GM19025 (cell line): ENCODE data around the gene WNT4.
"Not testable (repeated sequence)": the region's sequence is repeated elsewhere in the genome, so short reads cannot be mapped to it uniquely, and the experiment has no call there.

Experiments
- ATAC-seq: cut with Tn5 transposase; IDR thresholded peaks from one replicate; pipeline ENCODE4 v1.9.1; 2021; ENCODE audit warnings: mild to moderate bottlenecking, low read depth, moderate library complexity; ENCODE audit not compliant: unreplicated experiment

Gene WNT4

DNA sequence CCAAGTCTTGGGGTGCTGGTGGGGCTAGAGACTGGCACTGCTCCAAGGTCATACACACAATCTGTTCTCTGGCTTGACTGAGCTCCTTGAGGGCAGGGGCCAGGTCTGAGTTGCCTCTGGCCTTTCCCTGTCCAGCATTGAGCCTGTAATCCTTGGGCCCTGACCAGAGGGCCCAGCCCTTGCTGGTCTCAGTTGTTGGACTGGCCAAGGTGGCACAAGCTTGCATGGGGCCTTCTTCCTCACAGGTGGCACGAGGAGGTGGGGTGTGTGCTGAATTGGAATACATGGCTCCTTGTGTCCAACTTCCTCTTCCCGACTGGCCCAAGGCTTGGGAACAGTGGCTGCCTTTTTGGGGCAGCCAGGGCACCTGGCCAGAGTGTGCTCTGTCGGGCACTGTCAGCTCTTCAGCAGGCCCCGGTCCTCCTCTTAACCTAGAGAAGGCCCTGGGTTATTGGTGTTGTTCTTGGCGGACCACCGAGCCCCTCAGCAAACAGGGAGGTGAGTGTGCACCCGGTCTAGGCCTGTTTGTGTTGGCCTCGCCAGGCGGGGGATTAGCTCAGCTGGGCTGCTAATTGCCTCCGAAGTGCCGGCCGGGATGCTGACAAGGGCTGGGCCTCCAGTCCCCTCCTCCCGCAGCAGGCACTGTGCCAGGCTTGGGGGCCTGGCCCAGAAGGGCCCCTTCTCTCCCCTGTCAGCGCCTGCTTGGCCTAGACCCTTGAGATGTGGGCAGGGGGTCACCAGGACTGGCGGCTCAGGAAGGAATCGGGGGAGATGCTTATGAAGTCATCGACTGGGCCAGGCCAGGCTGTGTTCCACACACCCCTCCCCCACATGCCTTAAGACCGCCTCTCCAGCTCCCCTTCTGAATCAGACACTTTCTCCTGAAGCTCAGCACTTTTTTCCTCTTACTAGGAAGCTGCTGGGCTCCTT lies 28.5 kb downstream of the WNT4 start:
- ATAC-seq = no peak

DNA sequence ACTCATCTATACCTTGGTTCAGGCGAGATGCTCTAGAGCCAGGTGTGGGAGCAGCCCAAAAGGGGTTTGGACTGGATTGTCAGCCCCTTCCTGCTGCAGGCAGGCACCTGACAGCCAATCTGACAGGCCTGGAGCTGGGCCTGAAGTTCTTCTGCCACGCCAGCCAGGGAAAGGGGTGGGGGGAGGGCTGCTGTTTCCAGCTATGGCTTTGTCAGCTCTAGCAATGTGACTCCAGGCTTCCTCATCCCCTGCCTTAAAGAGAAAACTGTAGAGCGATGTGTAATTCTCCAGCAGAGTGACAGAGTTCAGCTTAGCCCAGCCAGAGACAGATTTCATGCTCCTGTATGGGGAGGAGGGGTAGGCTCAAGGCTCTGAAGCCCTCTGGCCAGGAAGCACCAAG lies 30.3 kb downstream of the WNT4 start:
- ATAC-seq = no peak

DNA sequence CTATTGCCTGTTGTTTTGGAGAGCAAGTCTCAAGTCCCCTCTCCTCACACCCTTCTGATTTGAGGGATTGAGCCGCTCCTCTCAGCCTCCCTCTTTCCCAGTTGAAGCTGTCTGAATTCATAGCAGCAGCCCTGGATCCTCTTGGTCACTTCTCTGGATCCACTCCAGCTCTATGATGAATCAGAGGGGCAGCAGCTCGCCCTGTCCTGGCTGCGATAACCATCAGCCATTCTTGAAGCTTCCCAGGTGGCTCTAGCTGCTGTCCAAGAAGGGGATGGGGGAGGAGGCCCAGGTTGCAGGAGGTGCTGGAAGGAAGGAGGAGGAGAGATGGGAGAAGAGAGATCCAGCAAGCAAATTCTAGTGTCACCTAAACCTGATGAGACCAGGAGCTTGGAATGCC lies 31.3 kb downstream of the WNT4 start:
- no peak for ATAC-seq

DNA sequence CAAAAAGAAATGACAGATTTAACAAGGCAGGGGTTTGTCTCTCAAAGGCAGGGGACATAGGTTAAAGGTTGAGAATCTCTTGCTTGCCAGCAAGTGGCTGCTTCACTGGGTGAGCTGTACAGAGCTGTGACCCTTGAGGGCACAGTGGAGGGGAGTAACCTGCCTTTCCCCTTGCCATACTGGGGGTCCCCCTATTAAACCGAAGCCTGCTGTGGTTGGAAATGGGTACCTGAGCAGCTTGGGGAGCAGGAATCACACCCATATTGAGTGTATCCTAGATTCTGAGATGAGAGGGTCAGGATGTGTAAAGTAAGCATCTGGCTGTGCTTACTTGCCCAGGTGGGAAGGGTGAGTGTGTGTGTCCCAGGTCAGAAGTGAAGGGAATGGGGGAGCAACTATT lies 31.8 kb downstream of the WNT4 start:
- ATAC-seq = no peak

DNA sequence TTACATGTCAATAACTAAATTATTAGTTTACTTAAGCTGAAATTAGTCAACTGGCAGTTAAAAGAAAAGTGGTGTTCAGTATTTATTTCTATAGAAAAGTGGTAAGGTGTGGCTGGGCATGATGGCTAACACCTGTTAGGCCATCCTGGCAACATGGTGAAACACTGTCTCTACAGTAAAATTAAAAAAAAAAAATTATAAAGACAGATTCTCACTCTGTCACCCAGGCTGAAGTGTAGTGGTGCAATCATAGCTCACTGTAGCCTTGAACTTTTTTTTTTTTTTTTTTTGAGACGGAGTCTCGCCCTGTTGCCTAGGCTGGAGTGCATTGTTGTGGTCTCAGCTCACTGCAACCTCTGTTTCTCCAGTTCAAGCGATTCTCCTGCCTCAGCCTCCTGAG lies 32.9 kb downstream of the WNT4 start:
- ATAC-seq = no peak

DNA sequence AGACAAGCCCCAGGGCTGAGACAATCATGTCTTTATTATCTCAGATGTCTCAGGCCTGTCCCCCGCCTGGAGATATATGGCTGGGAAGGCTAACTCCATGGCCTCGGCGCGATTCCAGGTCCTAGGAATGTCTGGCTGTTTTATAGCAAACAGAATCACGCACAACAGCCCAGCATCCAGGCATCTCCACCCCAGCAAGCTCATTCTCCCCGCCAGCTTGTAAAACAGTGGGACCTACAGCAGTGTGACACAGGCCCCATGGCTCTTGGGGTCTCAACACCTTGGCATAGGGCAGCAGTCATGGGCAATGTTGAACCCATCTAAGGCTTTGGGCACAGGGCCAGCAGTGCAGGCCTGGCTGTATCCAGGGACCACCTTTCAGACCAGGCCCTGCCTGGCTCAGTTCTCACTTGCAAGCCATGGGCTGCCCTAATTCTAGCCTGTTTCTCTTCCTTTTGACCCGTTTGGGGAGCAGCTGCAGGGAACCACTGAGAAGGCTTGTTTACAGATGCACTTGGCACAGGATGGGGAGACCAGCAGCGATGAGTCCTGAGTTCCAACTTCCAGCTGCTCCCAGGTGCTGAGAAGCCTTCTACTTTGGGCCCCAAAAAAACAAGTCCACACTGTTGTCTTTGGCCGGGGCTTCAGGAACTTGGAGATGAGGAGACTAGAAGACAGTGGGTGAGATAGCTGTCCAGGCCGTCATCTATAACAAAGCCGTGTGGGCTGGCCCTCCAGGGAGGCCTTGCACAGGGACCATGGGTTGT lies 34.4 kb downstream of the WNT4 start:
- no peak for ATAC-seq

DNA sequence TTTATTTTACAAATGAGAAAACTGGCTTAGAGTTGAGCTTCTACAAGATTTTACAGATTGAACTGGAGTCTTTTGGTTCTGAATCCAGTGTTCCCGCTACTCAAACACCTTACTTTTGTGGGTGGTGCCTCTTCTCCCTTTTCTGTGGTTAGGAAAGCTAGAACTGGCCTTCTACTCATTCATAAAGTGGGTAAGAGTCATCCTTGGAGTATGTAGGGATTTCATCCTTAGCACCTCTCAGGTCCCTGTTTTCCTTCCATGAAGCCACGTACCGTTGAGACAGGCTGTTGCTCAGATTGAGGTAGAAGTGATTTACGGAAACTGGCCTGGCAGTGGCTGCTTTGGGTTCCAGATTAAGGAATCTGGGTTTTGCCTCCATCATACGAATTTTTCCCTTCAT lies 35.8 kb downstream of the WNT4 start:
- no peak for ATAC-seq

DNA sequence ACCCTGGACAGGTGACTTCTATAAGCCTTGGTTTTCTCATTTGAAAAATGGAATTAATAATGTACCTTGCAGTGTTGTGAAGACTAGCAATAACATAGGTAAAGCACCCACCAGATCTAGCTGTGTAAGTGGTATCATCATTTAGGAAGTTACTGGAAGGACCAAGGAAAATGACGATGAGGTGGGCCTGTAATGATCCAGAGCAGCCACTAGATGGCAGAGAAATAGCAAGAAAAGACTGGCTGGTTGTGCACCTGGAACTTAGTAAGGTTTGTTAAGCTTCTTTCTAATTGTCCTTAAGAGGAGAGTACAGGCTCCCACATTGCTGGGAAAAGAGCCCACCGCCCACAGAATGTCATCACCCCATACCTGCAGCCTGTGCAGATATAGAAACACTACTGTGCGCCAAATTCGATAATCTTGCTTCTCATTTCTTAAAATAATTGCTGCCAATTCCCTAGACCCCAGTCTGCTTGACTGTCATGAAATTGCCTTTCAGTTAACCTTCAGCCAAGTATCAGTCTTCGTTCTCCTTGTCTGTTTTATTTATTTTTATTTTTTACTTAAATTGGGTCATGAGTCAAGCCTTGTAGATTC lies 37.2 kb downstream of the WNT4 start:
- no peak for ATAC-seq

DNA sequence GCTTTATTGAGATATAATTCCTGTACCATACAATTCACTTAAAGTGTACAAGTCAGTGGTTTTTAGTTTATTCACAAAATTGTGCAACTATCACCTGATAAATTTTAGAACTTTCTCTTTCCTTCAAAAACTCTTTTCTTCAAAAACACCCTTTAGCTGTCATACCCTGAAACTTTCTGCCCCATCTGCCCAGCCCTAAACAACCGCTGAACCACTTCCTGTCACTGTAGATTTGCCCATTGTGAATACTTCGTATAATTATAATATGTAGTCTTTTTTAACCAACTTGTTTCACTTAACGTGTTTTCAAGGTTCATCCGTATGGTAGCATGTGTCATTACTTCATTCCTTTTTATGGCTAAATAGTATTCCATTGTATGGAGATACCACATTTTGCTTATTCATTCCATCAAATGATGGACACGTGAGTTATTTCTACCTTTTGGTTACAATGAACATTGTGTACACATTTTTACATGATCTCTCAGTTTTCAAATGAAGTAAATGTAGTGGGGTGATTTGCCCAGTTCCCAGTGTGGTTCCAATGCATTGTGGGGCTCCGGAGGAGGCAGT lies 37.9 kb downstream of the WNT4 start:
- ATAC-seq = no peak

DNA sequence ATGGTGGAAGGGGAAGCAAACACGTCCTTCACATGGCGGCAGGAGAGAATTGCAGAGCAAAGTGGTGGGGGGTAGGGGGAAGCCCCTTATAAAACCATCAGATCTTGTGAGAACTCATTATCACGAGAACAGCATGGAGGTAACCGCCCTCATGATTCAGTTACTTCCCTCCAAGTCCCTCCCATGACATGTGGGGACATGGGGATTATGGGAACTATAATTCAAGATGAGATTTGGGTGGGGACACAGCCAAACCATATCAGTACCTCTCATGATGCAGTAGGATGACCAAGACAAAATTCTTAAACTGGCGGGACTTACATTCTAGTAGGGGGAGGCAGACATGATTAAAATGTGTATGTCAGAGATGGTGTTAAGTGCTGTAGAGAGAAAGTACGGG lies 38.8 kb downstream of the WNT4 start:
- ATAC-seq = no peak

DNA sequence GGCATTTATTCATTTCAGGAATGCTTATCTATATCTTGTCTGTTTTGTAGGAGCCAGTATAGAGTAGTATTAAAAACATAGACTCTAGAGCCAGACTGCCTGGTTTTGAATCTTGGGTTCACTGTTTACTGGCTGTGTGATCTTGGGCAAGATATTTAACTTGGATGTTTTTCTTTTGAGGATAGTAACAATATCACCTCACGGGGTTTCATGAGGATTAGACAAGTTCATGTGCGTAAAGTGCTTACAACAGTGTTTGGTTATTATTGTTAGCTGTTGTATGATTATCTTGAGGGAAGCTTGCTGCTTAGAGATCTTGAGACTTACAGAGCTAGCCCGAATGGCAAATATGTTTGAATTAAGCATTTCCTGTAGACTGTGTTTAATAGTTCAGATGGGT lies 40.2 kb downstream of the WNT4 start:
- ATAC-seq = no peak

DNA sequence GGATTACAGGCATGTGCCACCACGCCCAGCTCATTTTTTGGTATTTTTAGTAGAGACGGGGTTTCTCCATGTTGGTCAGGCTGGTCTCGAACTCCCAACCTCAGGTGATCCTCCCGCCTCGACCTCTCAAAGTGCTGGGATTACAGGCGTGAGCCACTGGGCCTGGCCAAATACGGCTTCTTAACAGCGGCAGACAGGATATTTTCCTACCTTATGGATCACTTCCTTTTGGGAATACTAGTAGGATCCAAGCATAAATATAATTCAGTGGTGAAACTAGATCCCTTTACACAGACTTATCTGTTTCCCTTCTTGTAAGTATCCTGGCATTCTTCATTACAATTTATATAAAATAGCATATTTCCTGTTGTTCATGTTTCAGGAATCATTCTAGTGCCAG lies 40.9 kb downstream of the WNT4 start:
- no peak for ATAC-seq

DNA sequence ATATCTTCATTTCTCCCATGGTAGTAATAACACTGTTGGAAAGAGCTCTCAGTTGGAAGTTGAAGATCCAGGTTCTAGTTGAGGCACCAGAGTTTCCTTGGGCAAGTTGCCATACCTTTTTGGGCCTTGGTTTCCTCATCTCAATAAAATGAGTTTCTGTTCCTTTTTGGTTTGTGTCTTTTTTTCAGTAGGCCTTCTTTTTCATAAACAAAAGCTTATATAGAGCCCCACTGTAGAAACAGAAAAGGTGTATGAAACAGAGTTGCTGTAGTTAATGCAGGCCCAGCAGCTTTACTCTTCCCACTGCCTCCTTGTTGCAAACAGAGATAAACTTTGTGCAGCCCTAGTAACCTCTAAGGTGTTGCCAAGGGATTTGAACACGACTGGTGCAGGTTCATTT lies 41.7 kb downstream of the WNT4 start:
- no peak for ATAC-seq

DNA sequence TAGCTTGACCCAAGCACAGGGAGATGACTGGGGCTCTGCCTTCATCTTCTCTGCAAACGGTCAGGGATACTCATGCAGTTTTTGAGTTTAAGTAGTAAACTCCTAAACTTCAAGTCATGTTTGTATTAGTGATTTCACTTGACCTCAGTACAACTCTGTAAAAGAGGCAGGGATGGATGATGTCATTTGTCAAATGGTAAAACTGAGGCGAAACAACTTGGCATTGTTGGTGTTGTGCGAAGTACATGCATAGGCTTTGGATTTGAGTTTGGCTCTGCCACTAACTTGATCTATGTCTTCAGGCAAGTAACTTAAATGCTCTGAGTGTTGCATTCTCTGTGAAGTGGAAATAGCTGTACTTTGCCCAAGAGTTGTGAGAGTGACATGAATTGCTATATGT lies 42.7 kb downstream of the WNT4 start:
- ATAC-seq = no peak

DNA sequence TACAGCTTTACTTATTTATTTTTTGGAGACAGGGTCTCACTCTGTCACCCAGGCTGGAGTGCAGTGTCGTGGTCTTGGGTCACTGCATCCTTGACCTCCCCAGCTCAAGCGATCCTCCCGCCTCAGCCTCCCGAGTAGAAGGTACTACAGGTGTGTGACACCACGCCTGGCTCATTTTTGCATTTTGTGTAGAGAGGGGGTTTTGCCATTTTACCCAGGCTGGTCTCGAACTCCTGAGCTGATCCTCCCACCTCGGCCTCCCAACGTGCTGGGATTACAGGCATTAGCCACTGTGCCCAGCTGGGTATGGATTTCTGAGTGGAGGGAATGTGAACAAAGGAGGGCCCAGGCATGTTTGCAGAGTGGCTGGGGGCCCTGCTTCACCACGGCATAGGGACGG lies 44.1 kb downstream of the WNT4 start:
- ATAC-seq = no peak

DNA sequence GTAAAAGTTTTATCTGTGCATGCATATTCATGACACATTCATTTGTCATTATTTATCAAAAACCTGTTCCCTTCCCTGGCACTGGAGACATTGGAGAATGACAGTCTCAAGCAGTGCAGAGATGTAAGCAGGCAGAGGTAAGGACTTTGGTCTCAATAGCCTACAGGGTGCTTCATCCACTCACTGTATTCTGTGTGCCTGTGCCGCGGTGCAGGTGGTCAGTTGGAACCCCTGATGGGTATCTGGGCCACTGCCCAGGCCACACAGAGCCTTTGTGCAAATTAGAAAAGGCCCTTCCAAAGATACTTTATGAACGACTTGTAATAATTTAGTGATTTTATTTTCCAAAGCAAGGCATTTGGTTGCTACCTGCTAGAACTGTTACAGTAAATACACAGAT lies 46.4 kb downstream of the WNT4 start:
- ATAC-seq = no peak

DNA sequence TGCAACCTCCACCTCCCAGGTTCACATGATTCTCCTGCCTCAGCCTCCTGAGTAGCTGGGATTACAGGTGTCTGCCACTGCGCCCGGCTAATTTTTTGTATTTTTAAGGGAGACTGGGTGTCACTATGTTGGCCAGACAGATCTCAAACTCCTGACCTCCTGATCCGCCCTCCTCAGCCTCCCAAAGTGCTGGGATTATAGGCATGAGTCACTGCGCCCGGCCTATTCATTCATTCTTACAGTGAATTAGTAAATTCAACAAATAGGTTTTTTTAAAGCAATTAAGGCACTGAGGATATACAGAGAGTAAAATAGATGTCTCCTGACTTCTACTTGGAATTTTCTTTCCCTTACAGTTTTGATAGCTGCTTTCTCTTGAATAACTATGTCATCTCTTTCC lies 46.9 kb downstream of the WNT4 start:
- no peak for ATAC-seq

DNA sequence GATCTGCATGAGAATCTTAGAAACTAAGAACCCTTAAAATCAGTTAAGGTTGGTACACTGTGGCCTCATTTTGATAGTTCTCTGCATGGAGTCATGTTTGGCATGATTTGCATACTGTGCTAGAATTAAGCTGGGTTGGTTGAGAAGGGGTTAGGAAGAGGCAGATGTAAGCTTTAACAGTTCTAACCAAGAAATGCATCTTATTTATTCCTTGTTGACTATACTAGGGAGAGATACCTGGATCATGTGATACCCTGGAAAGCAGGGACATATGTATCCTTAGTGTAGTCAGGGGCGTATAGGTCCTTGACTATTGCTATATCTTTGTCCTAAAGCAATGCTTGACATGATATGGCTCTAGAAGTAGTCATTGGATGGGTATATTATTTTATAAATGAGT lies 49.4 kb downstream of the WNT4 start:
- no peak for ATAC-seq

DNA sequence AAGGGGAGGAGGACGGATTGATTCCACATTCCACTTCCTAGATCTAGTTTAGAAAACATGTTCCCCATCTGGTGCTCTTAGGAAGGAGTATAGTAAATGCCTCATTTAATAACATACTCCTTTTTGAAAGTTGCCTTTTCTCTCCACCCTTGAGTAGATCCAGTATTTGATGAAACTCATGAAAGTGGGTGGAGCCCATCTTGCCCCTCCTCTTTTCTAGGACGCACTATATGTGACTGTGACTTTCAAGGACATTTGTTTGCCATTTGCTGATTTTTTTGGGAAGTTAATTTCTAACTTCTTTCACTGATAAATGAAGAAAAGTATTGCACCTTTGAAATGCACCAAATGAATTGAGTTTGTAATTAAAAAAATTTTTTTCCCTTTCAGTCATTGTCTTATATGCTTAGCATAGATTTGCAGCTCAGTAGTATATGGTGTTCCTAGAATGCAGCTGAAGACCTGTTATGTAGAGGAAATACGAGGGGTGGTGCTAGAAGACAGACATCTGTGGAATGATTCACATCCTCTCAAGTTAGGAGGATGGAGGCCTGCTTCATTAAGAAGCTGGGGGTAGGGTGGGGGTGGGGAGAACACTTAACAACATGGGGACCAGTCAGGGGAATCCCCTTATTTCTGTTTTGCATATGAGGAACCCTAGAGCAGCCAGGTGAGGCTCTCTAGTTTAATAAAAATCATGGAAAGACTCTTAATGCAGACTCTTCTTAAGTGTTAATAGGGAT lies 50.7 kb downstream of the WNT4 start:
- ATAC-seq = not testable (repeated sequence)

DNA sequence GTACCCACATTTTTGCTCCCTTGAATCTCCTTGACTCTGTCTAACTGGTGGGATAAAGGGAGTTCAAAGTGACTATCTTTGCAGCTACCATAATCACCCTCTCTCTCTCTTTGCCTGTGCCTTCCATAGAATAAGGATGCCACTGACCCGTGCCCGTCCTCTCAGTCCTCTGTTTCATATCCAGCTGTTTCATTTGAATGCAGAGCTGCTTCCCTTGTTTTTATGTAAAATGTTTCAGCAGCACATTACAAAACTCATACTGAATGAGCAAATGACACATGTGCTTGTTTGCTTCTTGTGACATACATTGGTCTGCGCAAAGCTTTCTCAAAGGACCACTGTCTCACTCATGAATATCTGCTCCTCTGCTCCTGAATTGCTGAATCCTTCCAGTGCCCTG lies 52.0 kb downstream of the WNT4 start:
- no peak for ATAC-seq
